GM18499 (cell line): ENCODE results near the gene FGD2.

Experiments used
- ATAC-seq: cut with Tn5 transposase; IDR thresholded peaks from one replicate; pipeline ENCODE4 v1.9.1; 2021; ENCODE audit warnings: moderate number of reproducible peaks; ENCODE audit not compliant: insufficient read depth, unreplicated experiment

The FGD2 gene

DNA sequence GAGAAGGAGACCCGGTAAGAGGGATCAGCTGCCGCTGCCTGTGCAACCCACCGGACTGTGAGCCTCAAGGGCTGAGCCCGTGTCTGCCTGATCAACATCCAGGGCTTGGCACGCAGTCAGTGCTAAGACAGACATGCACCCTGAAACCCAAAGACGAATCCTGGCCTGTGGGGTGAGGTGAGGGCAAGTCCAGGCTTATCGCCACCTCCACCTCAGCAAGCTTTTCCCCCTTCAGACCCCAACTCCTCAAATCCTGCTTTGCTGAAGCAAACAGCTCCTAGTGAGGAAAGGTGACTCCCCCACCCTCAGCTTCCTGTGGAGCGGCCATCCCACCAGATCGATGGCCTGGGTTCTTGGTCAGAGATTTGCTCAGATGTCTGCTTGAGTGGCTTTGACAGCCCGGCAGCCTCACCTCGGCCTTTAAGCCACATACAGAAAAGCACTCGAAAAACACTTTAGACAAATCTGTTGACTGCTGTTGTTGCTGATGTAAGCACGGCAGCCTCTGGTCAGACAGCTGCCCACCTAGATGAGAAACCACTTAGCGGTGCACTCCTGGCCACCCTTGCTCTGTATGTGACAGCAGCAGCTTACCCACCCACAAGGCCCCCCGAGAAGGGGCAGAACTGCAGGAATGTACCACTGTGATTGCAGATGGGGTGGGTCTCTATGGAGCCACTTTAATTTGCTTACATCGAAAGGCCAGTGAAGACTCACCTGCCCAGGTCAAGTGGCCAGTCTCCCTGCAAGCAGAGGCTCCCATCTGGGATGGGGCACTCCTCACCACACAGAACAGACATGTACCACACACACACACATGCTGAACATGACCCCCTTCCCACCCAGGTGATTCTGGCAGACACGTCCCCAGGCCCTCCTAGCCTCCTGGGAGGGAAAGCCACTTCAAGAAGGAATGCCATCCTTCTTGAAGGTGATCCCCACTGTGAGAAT, 34.3 kb upstream of the FGD2 start:
- no peak for ATAC-seq

DNA sequence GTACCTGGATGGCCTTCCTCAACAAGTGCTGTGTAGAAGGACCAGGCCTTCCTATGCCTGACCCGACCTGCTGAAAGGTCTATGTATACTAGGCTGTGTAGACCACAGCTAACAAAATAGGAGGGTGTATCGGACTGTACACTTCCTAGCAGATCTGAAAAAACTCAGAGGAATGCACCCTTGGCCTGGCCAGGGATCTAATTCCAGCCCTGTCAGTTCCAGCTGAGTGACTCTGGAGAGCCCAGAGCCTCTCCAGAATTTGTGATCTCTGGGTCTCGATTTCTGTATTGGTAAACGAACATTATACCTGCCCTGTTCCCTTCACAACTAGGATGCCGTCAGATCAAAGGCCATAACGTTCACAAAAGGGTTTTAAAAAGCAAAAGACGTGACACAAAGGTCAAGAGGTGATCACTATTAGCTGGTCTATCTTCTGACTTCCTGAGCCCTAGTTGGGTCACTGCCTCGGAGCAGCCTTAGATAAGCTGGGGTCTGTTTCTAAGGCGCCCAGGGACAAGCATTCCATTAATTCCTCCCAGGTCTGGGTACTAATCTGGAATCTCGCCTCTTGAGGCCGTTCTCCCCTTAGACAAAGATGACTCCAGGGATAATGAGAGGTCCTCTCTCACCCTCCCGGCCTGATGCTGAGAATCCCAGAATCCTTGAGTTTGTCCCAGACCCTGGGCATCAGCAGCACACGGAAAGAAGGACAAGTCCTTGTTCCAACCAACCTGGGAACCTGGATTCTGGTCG, 33.4 kb upstream of the FGD2 start:
- ATAC-seq = no peak

DNA sequence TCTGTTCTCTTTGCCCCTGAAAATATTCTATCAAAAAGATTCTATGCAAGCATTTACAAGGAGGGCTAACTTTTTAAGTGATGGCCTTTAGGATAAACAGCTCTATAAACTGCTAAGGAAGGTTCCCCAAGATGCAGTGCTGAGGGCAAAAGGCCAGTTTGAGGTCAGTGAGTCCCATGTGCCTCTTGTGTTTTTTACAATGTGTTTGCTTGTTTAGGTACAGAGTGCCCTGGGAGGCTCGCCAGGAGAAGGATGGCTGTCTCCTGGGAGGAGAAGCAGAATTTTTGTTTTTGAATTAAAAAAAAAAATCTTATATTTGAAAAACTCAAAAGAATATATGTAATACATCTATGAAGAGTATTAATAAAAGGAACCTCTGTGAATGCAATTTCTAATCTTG, 32.3 kb upstream of the FGD2 start:
- no peak for ATAC-seq

DNA sequence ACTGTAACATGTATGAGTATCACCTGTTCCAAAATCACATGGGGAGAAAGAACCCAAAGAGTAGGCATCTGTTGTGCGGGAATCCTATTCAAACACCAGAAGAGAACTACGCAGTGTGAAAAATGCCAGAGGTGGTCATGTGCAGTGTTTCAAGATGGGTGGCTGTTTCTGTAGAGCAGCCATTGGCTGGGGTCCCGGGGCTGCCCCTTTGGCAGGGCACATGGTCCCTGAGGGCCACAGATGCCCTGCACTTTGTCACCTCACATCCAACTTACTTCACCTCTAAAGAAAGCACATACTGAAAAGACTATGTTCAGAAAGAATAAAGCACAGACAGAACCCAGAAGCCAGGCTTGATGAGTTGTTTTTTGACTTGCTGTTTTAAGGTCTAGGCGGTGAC, 31.8 kb upstream of the FGD2 start:
- no peak for ATAC-seq

DNA sequence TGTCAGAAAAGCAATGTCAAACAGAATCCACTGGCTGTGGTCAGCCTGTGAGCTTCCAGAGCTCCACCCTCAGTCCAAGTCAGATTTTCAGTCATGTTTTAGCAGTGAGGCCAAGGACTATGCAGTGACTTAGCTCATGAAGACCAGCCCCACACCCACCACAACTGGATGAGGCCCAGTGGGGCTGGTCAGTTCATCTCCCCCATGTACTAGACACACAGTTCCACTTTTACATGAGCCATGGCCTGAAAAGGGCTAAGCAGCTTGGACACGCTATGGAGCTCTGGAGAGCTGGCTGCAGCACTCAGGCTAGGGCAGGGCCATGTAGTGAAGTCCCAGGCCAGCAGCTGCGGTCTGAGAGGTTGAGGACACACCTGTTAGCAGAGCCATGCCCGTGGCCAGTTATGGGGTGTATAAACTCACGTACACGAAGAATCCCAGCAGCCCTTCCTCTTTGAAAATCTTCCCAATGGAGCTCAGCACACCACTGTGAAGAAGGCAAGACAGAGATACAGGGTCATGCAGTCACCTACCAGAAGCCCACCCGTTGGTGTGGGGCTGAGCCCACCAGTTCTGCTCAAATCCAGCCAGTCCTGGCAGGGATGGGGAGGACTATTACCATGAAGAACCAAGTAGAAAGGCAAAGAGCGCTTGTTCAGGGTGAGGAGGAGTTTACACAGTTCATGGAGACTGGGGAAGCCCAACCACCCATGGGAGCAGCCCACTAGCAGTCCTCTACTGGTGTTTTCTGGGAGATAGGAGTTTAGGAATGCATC, 30.0 kb upstream of the FGD2 start:
- ATAC-seq = no peak

DNA sequence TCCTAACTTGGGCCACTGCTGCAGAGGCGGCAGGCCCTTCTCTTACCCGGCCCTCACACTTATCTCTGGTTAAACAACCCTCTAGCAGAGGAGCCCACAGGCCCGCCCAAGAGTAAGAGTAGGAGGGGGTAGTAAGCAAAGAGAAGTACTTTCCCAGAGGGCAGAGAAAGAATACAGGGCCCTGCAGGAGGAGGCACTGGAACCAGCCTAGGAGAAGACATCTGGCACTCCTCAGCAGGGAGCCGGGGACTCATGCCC, 29.5 kb upstream of the FGD2 start:
- no peak for ATAC-seq

DNA sequence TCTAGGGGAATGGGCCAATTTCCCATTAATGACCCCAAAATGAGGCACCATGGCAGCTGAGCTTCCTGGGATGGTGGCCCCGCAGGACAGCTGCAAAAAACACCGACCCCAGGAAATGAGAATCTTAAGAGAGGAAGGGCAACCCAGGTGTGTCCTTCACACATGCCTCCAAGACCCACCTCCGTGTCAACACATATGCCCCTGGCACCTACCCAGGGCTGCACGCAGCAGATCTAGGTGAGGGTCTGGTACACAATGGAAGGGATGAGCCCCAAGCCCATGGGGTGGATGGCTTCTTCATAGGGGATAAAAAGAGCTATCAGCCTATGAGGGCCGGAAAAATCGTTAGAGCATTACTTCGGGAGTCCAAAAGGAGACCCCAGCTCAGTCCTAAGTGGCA, 28.9 kb upstream of the FGD2 start:
- no peak for ATAC-seq

DNA sequence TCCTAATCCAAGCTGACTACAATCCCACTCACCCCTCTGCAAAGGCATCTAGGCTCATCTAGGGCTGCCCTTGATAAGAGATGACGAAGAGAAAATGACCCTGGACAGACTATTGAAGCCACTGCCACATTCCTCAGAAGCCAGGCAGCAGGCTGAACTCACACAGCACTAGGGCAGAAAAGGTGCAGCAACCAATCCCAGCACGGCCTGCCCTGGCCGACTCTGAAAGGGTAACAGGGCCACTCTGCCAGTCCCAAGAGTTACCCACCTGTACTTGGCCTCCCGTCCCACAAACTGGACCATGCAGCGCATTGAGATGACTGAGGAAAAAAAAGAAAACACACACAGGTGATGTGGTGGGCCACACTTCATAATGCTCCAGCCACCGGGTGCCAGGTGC, 28.5 kb upstream of the FGD2 start:
- ATAC-seq = no peak

DNA sequence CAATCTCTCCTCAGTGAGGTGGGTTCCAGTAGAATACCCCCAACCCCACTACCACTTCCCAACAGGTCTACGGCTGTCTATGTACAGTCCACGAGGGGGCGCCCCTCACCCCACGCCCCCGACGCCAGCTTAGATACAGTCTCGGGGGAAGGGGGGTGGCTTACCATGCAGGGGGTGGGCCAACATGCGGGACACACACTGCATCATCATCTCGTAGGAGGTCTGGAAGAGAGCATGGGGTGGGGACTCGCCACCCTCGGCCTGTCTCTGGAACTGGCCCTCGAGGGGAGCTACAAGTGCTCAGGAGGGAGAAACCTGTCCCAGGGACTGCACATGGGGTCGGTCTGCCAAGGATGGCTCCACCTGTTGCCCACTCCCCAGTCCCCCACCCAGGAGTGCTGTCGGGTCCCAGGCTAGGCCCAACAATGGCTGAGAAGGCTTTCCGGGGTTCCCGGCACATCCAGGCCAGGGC, 27.9 kb upstream of the FGD2 start:
- no peak for ATAC-seq

DNA sequence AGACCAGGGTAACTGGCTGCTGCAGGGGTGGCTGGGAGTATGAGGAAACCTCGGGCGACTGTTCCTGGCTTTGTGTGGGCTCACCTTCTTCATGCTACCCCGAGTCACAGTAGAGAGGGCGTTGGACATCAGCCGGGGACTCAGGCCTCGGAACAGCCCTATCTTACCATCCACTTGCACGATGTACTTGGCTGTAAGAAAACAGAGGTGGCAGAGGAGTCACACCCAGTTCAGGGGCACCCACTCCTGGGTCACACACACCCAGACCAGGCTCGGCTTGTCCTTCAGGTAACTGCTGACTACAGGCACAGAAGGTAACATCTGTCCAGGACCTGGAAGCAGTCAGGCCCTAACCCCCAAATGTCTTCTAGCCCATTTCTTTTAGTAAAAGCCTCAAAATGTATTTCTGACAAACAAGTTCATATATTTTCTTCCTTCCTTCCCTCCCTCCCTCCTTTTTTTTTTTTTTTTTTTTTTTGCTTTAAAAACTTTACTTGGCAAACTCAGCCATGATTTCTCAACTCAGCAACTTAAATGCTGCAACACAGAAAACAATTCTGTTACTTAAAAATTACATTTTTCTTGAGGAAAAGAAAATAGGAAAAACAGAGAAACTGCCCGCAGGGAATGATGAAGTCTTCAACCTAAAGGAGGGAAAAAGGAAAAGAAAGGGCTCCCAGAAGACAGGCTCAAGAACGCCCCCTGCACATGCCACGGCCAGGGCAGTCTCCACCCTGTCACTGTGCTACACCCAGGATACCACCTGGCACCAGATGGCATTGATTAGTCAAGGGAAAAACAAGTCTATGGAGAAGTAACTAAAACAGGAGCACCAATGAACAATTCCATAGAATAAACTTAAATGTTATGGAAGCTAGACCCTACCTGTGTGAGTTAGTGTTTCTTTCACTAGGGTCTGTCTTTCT, 26.8 kb upstream of the FGD2 start:
- ATAC-seq = no peak

DNA sequence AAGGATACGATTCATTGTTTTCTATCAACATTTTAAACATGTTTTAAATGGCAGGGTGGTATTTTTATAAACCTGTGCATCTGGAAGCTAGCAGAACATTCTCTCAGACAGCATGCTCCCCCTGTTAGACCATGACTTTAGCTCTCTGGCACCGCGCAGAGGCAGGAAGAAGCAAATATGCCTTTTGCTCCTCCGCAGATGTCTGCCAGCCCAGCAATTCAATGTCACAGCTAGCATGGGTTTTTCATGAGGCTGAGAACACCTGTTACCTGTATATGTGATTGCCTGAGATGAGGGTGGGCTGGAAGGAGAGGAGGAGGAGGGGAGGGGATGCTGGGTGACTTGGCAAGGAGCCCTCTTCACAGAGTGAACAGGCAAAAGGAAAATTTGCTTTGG, 26.1 kb upstream of the FGD2 start:
- ATAC-seq = no peak

DNA sequence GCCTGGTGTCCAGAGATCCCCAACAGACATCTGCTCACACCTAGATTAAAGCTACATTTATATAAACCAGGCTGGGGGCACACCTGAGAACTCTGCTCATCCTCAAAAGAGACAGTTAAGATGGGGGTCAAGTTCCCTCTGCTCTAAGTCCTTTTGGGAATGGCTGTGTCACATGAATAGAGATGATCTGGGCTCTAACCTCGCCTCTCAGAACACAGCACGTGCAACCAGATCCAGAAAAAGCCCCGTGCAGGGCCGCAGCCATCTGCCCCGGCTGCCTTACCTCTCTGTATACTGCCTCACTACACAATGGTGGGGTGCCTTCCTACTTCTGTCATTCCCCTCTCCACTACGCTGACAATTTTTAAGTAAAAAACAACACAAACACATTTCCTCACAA, 25.3 kb upstream of the FGD2 start:
- no peak for ATAC-seq

DNA sequence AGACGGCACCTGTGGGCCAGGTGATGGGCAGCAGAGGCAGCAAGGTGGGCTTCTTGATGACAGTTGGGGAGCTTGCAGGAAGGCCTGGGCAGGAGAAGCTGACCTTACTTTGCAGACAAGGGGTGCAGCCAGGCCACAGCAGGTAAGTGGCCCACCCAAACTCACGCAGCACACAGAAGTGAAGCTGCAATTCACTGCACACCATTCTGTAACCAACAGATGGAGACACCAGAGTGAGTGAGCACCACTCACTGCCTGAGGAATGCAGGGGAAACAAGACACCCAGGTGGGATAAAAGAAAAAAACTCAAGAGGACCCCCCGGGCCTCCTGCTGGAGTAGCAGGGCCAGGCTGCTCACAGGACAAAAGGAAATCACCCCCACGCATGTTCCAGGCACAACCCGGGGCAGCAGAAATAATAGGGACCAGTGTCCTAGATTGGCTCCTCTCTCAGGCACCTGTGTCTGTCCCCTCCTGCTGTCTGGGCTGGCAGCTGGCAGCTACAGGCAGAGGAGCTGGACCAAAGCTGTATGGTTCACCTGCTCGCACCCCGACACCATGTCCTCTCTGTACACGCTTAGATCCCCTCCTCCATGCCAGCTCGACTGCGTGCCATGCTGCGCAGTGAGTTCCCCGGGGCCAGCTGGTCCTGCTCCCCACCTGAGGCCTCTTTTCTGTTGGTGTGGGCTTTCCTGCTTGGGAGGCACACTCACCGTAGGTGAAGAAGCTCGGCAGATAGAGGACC, 24.4 kb upstream of the FGD2 start:
- no peak for ATAC-seq

DNA sequence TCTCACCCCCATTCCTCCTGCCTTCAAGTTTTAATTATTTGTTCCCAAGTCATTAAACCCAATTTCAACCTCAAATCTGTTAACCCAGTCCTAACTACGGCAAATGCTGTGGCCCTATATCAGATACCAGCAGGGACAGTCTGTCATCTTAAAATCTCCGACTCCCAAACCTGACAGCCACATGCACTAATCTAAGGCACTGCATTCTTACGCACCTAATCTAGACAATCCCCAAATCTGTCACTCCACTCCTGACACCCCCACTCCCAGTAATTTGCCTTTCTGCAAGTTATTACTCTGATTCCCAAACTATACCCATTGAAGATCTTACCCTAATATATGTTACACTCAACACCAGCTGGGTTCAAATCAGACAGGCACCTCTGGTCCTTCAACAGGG, 21.9 kb upstream of the FGD2 start:
- no peak for ATAC-seq

DNA sequence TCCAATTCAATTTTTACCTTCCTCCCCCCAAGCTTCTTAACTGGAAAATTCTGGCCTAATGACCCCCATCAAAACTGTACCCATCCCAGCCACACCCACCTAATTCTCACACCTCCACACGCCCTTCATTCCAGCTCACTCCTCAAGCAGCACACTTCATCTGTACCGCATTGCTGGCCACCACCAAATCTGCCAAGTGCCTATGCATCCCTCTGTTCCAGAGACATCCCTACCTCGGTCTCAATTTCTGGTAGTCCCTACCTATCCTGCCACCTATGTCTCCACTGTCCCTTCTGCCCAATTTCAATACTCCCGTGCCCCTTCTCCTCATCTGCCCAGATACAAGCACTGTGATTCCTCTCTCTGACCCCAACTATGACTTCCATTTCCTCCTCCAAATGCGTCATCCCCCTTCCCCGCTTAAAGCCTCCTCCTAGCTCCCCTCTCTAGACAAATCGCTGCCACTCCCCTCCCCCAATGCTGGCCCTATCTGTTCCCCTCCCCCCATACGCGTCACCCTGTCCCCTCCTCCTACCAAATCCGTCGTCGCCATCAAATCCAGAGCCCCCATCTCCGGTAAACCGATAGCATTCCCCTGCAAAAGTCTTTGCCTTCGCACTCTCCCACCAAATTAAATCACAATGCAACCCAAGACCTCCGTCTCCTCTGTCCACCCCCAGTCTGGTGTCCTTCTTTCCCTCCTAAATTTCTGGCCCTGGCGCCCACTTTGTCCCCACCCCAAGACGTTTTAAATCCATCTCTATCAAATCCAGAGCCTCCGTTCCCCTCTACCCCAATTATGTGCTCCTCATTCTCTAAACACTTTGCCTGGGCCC, 20.7 kb upstream of the FGD2 start:
- no peak for ATAC-seq

DNA sequence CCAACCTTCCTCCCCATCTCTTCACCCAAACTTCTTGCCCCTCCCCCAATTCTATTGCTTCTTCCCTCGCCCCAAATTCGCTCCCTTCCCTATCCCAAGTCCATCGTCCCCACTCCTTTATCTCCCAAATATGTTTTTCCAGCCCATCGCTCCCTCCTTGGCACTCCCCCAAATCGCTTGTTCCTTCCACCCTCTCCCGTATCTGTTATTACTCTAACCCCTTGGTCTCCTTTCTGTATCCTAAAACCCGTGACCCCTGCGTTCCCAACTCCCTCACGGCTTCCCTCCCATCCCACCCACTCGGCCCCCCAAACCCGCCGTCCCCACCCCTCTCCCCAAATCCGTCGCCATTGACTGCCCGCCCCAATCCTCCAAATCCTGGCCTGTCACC, 20.0 kb upstream of the FGD2 start:
- ATAC-seq = no peak

DNA sequence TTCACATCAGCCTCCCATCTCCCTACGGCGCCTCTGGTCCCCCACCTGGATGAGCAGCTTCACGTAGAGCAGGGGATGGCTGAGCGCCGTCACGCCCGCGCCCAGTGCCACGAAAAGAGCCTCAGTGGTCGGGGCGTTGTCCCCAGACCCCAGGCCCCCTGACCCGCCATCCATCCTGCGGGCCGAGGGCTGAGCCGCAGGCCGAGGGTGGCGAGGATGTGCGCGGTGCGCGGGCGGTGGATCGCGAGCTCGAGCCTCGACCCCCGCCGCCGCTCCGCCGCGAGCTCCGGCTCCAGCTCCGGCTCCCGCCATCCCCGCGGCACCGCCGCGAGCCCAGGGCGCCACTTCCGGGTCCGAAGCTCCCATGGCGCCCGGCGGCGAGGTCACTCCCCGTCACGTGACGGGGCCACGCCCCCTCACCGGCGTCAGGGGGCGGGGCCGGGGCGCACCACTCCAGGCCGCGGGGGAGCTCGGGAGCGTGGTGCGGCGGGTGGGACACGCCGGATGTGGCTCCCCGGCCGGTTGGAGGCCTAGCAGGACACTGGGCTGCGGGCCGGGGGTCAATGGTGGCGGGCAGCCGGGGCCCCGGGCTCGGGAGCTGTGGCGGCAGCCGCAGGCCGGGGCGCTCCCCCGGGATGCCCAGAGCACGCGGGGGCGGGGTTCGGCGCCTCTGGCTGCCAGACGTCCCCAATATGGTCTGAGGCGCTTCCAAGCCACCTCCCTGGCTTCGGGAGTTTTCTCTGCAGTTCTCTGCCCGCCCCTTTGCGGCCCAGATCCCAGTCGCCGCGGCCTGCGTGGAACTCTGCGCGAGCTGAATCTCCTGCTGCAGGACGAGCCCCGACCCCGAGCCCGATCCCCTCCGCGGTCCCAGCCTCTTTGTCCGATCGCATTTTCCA, 19.4 kb upstream of the FGD2 start, which contains the start of gene MTCH1:
MTCH1 (minus strand) TSS at position 389 of the 896 bp plus-strand sequence; CDS start at position 366, 23 bp downstream.
- ATAC-seq = peak; percentile 51
